Testis (tissue), 2 donors: ENCODE results near the gene FAXDC2.

Experiments
- CTCF ChIP-seq, 3 experiments: fragments of 450-650 bp in 2 of 3; fragments of 200-600 bp in 1 of 3; sonication (generic) in 1 of 3; IDR thresholded peaks; one replicate each; pipeline ENCODE4 v1.5.1; 2016 to 2019; ENCODE audit warnings: antibody characterized with exemption in 3 of 3, mild to moderate bottlenecking in 2 of 3, moderate library complexity in 1 of 3
- POLR2A ChIP-seq: fragments of 450-650 bp; IDR thresholded peaks from one replicate; pipeline ENCODE4 v1.6.1; 2017; ENCODE audit warnings: antibody characterized with exemption, mild to moderate bottlenecking, moderate library complexity

- TF ChIP-seq CTCF (IDR thresholded peaks at IDR 0.05) (no peak), POLR2A (no peak)
Measured at GRCh38 chr5:154778534-154778933, 71.9 kb downstream of the FAXDC2 start.
